Measurements from ENCODE around the gene PARD6G. TPM values are rescaled to one million over a fixed set of nuclear protein-coding genes. Genes with fewer than 3 reads are reported as not detected.

Gene PARD6G
- total and polyA plus RNA-seq, 7 donors, result 0.22 to 1.5 (median 1.1) TPM

DNA sequence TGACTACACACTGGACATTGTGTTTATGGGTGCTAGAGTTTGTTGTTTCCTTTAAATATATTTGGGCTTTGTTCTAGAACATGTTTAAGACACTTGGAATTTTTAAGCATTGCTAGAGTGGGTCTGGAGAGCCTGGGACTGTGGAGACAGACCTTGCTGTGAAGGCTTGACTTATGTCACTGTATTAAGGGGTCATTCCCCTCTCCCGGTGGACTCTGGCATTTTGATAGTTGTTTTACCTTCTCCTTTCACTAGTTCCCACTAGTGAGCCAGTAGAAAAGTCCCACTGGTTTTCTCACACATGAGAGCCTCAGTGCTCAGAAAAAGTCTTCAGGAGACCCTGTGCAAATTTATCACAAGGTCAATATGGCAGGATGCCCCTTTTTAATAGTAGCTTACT, 119.7 kb downstream of the PARD6G start:
- no peaks in the 10 kb centered on the region for H3K27me3 ChIP-seq (ENCODE audit: insufficient read depth in 3 of 3, low read length in 2 of 3)
- 84 to 91% (median 85%) methylated on average over 1 of the region's 1 CpG for WGBS, 3 donors
- H3K27ac ChIP-seq, result no peak overlapping the region
- H3K36me3 ChIP-seq (ENCODE audit: insufficient read depth in 1 of 2, low read depth in 1 of 2), result no peaks in the 10 kb centered on the region
- ATAC-seq, result no peak
- DNase-seq, result no peak
- intact Hi-C loops (cut with DNase I), result no loop called here
- no peaks in the 10 kb centered on the region for H3K9me3 ChIP-seq
- H3K4me1 ChIP-seq, result no peaks in the 10 kb centered on the region
- no peak for TF ChIP-seq CTCF (IDR thresholded peaks at IDR 0.05)
- no peak overlapping the region for H3K4me3 ChIP-seq

DNA sequence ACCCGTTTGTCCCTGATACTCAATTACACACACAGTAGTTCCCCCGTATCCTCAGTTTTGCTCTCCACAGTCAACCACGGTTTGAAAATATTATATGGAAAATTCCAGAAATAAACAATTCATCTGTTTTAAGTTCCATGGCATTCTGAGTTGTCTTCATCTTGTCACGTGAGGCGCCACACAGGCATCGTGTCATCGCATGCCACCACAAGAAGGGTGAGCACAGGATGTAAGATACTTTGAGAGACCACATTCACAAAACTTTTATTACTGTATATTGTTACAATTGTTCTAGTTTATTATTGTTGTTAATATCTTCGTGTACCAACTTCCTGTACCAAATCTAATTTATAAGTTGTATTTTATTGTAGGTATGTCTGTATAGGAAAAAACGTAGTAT, 120.5 kb downstream of the PARD6G start:
- Histone ChIP-seq H3K27me3 (ENCODE audit: insufficient read depth in 3 of 3, low read length in 2 of 3) (no peaks in the 10 kb centered on the region), H3K9me3 (no peaks in the 10 kb centered on the region), H3K4me1 (no peaks in the 10 kb centered on the region), H3K36me3 (ENCODE audit: insufficient read depth in 1 of 2, low read depth in 1 of 2) (no peaks in the 10 kb centered on the region), H3K4me3 (no peak overlapping the region), H3K27ac (no peak overlapping the region)
- 94 to 98% (median 95%) methylated on average over 9 of the region's 9 CpGs for WGBS, 3 donors
- intact Hi-C loops (cut with DNase I), result no loop called here
- ATAC-seq (no peak), DNase-seq (no peak)
- TF ChIP-seq CTCF (IDR thresholded peaks at IDR 0.05), result no peak

- ATAC-seq (no peak), DNase-seq (no peak)
- H3K4me3 ChIP-seq, result no peak overlapping the region
- no peaks in the 10 kb centered on the region for H3K27me3 ChIP-seq (ENCODE audit: insufficient read depth in 3 of 3, low read length in 2 of 3)
- H3K9me3 ChIP-seq, result no peaks in the 10 kb centered on the region
- intact Hi-C loops (cut with DNase I), result no loop called here
- H3K27ac ChIP-seq, result no peak overlapping the region
- no peaks in the 10 kb centered on the region for H3K4me1 ChIP-seq
- H3K36me3 ChIP-seq (ENCODE audit: insufficient read depth in 1 of 2, low read depth in 1 of 2), result no peaks in the 10 kb centered on the region
- TF ChIP-seq CTCF (IDR thresholded peaks at IDR 0.05), result no peak
These were observed 123.2 kb downstream of the PARD6G start for GRCh38 chr18:80124131-80124530.

GRCh38 chr18:80120932-80121331, 126.4 kb downstream of the PARD6G start:
- H3K27me3 ChIP-seq (ENCODE audit: insufficient read depth in 3 of 3, low read length in 2 of 3), result no peaks in the 10 kb centered on the region
- ATAC-seq, result no peak
- no peaks in the 10 kb centered on the region for H3K9me3 ChIP-seq
- H3K27ac ChIP-seq, result no peak overlapping the region
- no peak for DNase-seq
- H3K4me1 ChIP-seq, result no peaks in the 10 kb centered on the region
- no peak for TF ChIP-seq CTCF (IDR thresholded peaks at IDR 0.05)
- WGBS, 3 donors, result 0 to 87% (median 85%) methylated on average over 1 of the region's 1 CpG
- no peak overlapping the region for H3K4me3 ChIP-seq
- H3K36me3 ChIP-seq (ENCODE audit: insufficient read depth in 1 of 2, low read depth in 1 of 2), result peaks cover 0 to 9% of the 10 kb centered on the region in 2 donors
- intact Hi-C loops (cut with DNase I), result no loop called here

DNA sequence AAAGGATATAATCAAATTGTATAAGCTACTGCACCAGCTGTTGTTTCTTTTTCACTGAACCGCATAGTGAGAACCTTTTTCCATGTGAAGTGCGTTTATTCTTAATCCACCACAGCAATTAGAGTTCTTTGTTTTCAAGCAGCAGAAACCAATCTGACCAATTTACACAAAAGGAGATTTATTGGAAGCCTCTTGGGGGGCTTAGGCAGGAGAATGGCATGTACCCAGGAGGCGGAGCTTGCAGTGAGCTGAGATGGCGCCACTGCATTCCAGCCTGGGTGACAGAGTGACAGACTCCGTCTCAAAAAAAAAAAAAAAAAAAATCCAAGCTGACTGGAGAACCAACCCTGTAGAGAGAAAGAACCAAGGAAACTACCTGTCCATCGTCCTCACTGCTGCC, 128.2 kb downstream of the PARD6G start:
- Histone ChIP-seq H3K4me3 (no peak overlapping the region), H3K4me1 (no peaks in the 10 kb centered on the region), H3K36me3 (ENCODE audit: insufficient read depth in 1 of 2, low read depth in 1 of 2) (peaks cover 0 to 9% of the 10 kb centered on the region in 2 donors), H3K27me3 (ENCODE audit: insufficient read depth in 3 of 3, low read length in 2 of 3) (no peaks in the 10 kb centered on the region), H3K9me3 (no peaks in the 10 kb centered on the region), H3K27ac (no peak overlapping the region)
- intact Hi-C loops (cut with DNase I), result no loop called here
- DNase-seq (no peak), ATAC-seq (no peak)
- no peak for TF ChIP-seq CTCF (IDR thresholded peaks at IDR 0.05)
- 74 to 85% (median 79%) methylated on average over 6 of the region's 6 CpGs for WGBS, 3 donors
